HG02840 (cell line): Measurements from ENCODE around the gene DNAJC18.
"Not testable (repeated sequence)": the region's sequence is repeated elsewhere in the genome, so short reads cannot be mapped to it uniquely, and the experiment has no call there.

Experiments used
- ATAC-seq: cut with Tn5 transposase; IDR thresholded peaks from one replicate; pipeline ENCODE4 v1.9.1; 2021; ENCODE audit warnings: mild to moderate bottlenecking, moderate library complexity, moderate number of reproducible peaks; ENCODE audit not compliant: unreplicated experiment, low FRiP score

The DNAJC18 gene

GRCh38 chr5:139461698-139462097 is 22.4 kb upstream of the DNAJC18 start:
- ATAC-seq = no peak

- ATAC-seq = no peak
These were observed 21.9 kb upstream of the DNAJC18 start for GRCh38 chr5:139461176-139461575.

- no peak for ATAC-seq
These were observed 21.1 kb upstream of the DNAJC18 start for GRCh38 chr5:139460455-139460854.

GRCh38 chr5:139459451-139459934 is 20.2 kb upstream of the DNAJC18 start:
- no peak for ATAC-seq

- no peak for ATAC-seq
These were observed 19.5 kb upstream of the DNAJC18 start for GRCh38 chr5:139458580-139459407.

GRCh38 chr5:139457653-139458306 is 18.5 kb upstream of the DNAJC18 start:
- no peak for ATAC-seq

GRCh38 chr5:139457241-139457640 is 17.9 kb upstream of the DNAJC18 start:
- ATAC-seq = no peak

- ATAC-seq = no peak
These were observed 17.5 kb upstream of the DNAJC18 start for GRCh38 chr5:139456776-139457175.

GRCh38 chr5:139454568-139455290 is 15.4 kb upstream of the DNAJC18 start:
- no peak for ATAC-seq

- no peak for ATAC-seq
These were observed 14.6 kb upstream of the DNAJC18 start for GRCh38 chr5:139453683-139454567.

GRCh38 chr5:139451878-139452660 is 12.7 kb upstream of the DNAJC18 start:
- ATAC-seq = no peak

GRCh38 chr5:139451176-139451575 is 11.9 kb upstream of the DNAJC18 start:
- no peak for ATAC-seq

GRCh38 chr5:139446956-139447779 is 7.8 kb upstream of the DNAJC18 start:
- ATAC-seq = peak; percentile 54

GRCh38 chr5:139445325-139446170 is 6.2 kb upstream of the DNAJC18 start:
- ATAC-seq = no peak

- ATAC-seq = no peak
These were observed 4.6 kb upstream of the DNAJC18 start for GRCh38 chr5:139443831-139444453.

- ATAC-seq = not testable (repeated sequence)
These were observed 1.1 kb upstream of the DNAJC18 start for GRCh38 chr5:139440416-139440815.

- no peak for ATAC-seq
These were observed 665 bp downstream of the DNAJC18 start for GRCh38 chr5:139438707-139439012.
